HG02610 (cell line): ENCODE data around the gene SMTN.
"Not testable (repeated sequence)": the region's sequence is repeated elsewhere in the genome, so short reads cannot be mapped to it uniquely, and the experiment has no call there.

ENCODE experiments used
- ATAC-seq: cut with Tn5 transposase; IDR thresholded peaks from one replicate; pipeline ENCODE4 v1.9.1; 2021; ENCODE audit warnings: mild to moderate bottlenecking, moderate library complexity; ENCODE audit not compliant: unreplicated experiment

SMTN gene

GRCh38 chr22:31069691-31070314 is 11.3 kb upstream of the SMTN start:
- ATAC-seq = not testable (repeated sequence)

GRCh38 chr22:31073125-31073524 is 8.0 kb upstream of the SMTN start:
- ATAC-seq = not testable (repeated sequence)

GRCh38 chr22:31073545-31074145 is 7.5 kb upstream of the SMTN start:
- ATAC-seq = not testable (repeated sequence)

GRCh38 chr22:31075961-31076360 is 5.2 kb upstream of the SMTN start:
- ATAC-seq = no peak

GRCh38 chr22:31077681-31078080 is 3.4 kb upstream of the SMTN start:
- ATAC-seq = no peak

- ATAC-seq = not testable (repeated sequence)
Measured at GRCh38 chr22:31078389-31078788, 2.7 kb upstream of the SMTN start.

GRCh38 chr22:31079095-31079642 is 1.9 kb upstream of the SMTN start:
- no peak for ATAC-seq

- ATAC-seq = no peak
Measured at GRCh38 chr22:31080164-31080847, 812 bp upstream of the SMTN start.

GRCh38 chr22:31081963-31082605 is 966 bp downstream of the SMTN start:
- no peak for ATAC-seq

GRCh38 chr22:31082606-31083376 is 1.7 kb downstream of the SMTN start:
- no peak for ATAC-seq

GRCh38 chr22:31083377-31083768 is 2.3 kb downstream of the SMTN start:
- ATAC-seq = no peak

- no peak for ATAC-seq
Measured at GRCh38 chr22:31083923-31084810, 3.0 kb downstream of the SMTN start.

- ATAC-seq = peak; percentile 70
Measured at GRCh38 chr22:31084811-31085492, 3.8 kb downstream of the SMTN start.

GRCh38 chr22:31085493-31085824 is 4.3 kb downstream of the SMTN start:
- ATAC-seq = no peak

- no peak for ATAC-seq
Measured at GRCh38 chr22:31085928-31086327, 4.8 kb downstream of the SMTN start.

GRCh38 chr22:31086703-31087330 is 5.7 kb downstream of the SMTN start:
- ATAC-seq = no peak

- no peak for ATAC-seq
Measured at GRCh38 chr22:31087744-31088215, 6.7 kb downstream of the SMTN start.

GRCh38 chr22:31088233-31088986 is 7.3 kb downstream of the SMTN start:
- no peak for ATAC-seq
